Ammon's horn (tissue), 1 donor: ENCODE results near the gene MBD3L3.
"Not testable (repeated sequence)": the region's sequence is repeated elsewhere in the genome, so short reads cannot be mapped to it uniquely, and the experiment has no call there.

Experiments
- DNase-seq: peaks from one replicate; pipeline ENCODE4 v3.0.0-alpha.2; 2016; ENCODE audit warnings: low spot score

The MBD3L3 gene

DNA sequence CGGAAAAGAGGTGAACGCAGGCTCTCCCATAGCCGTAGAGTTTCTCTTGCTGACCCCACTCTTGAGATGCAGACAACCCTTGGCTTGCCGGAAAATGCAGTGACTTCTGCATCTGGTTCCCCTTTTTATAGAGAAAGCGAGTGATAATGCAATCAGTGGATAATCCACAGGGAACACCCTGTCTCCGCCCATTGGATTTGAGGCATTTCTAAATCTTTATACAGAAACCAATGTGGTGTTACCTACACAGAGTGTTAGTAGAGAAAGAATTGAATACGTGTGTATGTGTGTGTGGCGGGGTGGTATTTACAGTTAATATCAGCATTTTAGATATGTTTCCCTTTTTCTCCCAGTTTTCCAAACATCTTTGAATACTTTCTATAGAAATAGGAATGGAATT lies at the start of gene MBD3L3:
TSS of gene MBD3L3 (minus strand) at position 101 of the 400 bp plus-strand sequence. CDS start at position 30, 71 bp downstream.
- not testable (repeated sequence) for DNase-seq

DNA sequence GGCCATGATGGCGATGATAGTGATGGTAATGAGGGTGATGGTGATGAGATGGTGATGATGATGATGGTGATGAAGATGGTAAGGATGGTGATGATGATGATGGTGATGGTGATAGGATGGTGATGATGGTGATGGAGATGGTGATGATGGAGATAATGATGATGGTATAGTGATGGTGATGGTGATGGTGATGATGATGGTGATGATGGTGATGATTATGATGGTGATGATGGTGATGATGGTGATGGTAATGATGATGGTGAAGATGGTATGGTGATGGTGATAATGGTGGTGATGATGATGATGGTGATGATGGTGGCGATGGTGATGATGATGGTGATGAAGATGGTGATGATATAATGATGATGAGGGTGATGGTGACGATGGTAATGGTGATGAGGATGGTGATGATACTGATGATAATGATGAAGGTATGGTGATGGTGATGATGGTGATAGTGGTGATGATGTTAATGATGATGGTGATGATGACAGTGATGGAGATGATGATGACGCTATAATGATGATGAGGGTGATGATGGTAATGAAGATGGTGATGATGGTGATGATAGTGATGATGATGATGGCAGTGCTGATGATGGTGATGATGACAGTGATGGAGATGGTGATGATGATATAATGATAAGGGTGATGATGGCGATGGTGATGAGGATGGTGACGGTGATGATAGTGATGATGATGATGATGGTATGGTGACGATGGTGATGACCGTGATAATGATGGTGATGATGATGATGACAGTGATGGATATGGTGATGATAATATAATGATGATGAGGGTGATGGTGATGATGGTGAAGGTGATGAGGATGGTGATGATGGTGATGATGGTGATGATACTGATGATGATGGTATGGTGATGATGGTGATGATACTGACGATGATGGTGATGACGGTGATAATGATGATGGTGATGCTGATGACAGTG lies 48.5 kb upstream of the MBD3L3 start:
- no peak for DNase-seq

DNA sequence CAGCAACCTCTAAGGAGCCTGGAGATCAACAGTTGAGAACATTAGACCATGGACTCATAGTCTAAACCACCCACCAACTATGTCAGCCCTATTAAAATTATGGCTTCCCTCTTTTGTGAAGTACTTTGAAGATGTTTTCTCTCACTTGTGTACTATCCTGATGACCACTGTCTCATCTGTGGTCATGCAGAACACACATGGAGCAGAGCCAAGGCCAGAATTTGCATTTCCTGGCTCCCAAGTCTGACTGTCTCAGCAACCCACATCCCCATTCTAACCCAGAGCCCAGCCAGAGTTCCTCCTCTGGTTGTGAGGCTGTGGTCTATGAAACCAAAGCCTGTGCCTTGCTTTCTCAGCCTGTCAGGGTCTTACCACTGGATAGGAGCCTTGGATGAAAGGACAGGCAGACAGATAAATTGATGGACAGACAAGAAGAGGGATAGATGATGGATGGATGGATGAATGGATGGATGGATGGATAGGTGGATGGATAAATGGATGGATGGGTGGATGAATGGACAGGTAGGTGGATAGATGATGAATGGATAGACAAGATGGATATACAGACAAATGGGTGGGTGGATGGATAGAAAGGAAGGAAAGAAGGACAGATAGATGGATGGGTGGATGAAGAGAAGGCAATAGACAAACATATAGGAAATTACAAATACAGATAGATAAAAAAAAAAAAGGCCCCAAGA lies 46.4 kb upstream of the MBD3L3 start:
- peak; percentile 63 for DNase-seq

DNA sequence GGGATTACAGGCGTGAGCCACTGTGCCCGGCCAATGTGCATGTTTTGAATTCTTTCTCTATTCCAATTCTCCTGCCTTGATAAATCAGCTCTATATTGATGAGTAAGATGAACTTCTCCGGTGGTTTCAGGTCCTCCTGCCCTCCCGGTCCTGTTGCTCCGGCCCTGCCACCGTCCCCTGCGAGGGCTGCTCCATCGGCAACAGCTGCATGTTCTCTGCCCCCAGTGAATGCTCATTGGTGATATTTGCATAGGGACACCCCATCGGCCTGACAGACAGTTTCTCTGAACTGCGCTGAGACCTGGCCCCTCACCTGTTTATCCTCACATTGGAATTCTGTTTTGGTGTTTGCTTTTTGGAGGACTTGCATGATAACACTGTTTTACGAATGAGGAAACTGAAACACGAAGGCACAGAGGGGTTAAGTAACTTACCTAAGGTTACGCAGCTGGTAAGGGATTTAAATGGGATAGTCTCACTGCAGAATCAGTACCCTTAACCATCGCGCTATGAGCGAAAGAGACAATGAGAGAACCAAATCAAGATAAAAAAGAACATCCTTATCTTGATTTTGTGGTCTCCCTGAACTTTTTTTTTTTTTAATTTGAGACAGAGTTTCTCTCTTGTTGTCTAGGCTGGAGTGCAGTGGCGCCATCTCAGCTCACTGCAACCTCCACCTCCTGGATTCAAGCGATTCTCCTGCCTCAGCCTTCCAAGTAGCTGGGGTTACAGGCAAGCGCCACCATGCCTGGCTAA lies 43.2 kb upstream of the MBD3L3 start:
- DNase-seq: no peak

DNA sequence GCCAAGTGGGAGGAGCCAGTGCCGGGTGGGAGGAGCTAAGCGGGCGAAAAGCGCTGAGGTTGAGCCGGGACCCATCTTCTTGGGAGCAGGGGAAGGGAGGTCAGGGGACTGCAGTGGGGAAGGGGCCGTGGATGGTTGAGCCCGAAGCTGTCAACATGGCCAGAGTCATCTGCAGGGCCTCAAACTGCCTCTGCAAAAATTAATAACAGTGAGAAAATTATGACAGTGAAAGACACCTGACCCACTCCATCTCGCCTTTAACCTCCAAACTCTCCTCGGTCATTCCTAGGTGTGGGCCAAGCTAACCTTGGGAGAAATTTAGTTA lies 41.1 kb upstream of the MBD3L3 start:
- no peak for DNase-seq

DNA sequence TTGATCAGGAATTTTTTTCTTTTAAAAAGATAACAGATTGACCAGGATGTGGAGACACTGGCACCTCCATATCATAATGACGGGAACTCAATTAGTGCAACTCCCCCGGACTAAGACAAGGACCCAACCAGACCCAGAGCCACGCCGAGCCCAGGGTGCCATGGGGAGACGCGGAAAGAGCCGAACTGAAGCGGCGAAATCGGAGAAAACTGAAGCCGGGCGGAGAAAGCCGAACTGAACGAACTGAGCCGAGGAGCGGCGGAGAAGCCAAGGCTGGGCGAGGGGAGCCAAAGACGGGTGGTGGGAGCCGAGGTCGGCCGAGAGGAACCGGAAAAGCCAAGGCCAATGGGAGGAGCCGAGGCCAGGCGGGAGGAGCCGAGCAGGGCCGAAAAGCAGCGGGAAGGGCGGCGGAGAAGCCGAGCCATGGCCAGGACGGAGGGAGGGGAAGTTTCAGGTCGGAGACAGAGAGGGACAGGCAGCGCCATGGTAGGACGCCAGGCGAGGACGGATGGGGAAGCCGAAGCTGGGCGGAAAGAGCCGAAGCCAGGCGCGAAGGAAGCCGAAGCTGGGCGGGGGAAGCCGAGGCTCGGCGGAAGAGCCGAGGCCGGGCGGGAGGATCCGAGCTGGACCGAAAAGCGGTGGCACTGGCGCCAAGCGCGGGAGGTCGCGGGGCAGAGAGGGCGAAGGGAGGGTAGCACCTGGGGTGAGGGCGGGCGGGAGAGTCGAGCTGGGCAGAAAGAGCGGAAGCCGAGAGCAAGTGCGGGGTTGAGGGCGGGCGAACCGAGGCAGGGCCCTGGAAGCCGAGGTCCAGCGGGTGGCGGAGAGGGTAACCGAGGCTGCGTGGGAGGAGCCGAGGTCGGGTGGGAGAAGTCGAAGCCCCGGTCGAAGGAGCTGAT lies 40.5 kb upstream of the MBD3L3 start:
- peak; percentile 93 for DNase-seq

DNA sequence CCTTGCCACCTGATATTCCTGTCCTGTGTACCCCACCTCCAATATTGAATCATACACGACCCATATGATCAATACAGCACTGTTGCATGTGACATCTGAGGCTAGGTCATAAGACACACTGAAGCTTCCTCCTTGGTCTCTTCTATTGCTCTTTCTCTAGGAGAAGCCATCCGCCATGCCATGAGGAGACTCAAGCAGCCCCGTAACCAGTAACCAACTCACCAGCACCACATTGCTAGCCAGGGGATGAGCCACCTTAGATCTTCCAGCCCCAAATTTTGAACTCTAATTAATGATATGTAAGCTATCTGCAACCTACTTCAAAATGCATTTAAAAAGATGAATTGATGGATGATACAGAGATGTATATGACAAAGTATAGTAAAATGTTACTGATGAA lies 39.6 kb upstream of the MBD3L3 start:
- no peak for DNase-seq

DNA sequence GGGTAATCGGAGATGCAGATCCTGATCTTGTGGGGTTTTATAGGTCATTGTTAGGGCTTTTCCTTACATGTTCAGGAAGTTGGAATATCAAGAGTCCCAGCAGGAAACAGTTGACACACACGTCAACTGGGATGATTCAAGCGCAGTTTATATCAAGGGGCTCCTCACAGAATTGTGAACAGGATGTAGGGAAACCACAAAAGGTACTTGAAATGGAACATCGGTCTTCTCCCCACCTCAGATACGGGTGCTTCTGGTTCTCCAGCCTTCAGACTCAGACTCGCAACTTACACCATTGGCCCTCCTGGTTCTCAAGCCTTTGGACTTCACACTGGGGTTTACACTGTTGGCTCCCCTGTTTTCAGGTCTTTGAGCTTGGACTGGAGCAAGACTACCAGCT lies 30.5 kb upstream of the MBD3L3 start:
- DNase-seq: no peak

DNA sequence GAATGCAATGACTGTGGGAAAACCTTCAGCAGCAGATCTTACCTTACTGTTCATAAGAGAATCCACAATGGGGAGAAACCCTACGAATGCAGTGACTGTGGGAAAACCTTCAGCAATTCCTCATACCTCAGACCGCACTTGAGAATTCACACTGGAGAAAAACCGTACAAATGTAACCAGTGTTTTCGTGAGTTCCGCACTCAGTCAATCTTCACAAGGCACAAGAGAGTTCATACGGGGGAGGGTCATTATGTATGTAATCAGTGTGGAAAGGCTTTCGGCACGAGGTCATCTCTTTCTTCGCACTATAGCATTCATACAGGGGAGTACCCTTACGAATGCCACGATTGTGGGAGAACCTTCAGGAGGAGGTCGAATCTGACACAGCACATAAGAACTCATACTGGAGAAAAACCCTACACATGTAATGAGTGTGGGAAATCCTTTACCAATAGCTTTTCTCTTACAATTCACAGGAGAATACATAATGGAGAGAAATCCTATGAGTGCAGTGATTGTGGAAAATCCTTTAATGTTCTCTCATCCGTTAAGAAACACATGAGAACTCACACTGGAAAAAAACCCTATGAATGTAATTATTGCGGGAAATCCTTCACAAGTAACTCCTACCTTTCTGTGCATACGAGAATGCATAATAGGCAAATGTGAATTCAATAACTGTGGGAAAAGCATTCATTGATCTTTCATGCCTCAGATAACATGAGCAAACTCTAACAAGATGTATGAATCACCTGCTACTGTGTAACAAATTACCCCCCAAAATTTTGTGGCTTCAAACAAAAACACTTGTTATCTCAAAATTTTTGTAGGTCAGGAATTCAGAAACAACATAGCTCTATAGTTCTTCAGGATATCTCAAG lies 24.8 kb upstream of the MBD3L3 start:
- no peak for DNase-seq

DNA sequence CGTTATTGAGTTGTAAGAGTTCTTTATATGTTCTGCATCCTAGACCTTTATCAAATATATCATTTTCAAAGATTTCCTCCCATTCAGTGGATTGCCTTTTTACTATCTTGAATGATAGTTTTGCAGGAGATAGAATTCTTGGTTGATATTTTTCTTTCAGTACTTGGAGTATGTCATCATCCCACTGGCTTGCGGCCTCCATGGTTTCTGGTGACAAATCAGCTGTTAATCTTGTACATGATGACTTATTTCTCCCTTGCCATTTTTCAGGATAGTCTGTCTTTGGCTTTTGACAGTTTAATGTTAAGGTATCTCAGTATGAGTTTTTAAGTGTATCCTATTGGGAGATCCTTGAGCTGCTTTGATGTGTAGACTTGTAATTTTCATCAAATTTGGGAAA lies 19.5 kb upstream of the MBD3L3 start:
- DNase-seq: no peak

DNA sequence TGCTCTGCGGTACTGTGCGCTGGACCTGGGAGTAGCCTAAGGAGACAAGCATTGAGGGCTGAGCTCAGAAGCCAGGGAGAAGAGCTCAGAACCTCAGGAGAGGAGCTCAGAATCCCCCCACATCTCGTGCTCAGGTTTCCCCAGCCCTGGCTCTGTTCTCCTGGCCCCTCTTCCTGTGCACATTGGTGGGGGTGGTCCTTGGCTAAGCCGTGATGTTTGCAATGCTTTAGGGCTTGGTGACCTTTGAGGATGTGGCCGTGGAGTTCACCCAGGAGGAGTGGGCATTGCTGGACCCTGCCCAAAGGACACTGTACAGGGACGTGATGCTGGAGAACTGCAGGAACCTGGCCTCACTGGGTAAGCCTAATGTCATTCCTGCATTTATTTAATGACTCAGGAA lies 17.7 kb upstream of the MBD3L3 start:
- DNase-seq: no peak

DNA sequence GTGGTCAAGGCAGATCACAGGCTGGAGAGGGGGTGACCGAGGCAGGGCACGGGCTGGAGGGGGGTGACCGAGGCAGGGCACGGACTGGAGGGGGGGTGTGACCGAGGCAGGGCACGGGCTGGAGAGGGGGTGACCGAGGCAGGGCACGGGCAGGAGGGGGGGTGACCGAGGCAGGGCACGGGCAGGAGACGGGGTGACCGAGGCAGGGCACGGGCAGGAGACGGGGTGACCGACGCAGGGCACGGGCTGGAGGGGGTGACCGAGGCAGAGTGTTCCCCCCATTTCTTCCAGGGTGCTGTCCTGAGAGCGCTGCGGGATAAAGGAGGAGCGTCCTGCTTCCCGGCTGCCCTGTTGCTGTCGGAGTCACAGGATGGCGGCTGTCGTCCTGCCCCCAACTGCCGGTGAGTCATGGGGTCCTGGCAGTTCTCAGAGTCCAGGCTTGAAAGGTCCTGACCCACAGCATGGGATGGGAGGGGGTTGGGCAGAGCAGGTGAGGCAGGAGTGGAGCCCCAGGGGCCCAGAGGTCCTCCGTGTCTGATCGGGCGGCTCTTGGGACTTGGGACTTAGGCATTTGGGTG lies 16.3 kb upstream of the MBD3L3 start:
- DNase-seq: no peak

DNA sequence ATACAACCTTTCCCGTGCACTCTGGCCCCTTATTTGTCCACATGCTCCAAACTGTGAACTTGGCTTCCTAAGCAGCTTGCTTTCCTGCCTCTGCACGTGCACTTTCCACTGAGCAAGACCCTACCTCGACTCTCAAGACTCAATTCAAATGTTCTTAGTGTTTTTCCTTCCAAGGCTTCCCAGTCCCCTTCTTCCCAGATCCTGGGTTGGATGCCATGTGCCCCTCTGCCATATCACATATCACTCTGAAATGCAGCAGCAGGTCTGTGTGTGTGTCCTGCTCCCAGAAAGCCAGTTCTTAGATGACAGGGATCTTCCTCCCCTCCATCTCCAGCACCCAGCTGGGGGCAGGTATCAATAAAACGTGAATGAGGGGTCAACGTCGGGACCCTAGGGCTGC lies 14.1 kb upstream of the MBD3L3 start:
- no peak for DNase-seq

DNA sequence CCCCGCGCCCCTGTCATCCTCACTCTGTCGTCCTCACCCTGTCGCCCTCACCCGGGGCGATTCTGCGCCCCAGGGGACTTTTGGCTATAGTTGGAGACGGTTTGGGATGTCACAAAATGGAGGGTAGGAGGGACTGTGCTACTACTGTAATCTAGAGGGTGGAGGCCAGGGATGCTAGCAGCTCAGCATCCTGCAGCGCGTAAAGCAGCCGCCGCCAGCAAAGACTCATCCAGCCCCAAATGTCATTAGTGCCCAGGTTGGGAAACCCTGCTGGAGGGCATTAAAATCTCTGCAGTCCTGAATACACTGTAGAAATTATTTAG lies 11.4 kb upstream of the MBD3L3 start:
- peak; percentile 8 for DNase-seq

DNA sequence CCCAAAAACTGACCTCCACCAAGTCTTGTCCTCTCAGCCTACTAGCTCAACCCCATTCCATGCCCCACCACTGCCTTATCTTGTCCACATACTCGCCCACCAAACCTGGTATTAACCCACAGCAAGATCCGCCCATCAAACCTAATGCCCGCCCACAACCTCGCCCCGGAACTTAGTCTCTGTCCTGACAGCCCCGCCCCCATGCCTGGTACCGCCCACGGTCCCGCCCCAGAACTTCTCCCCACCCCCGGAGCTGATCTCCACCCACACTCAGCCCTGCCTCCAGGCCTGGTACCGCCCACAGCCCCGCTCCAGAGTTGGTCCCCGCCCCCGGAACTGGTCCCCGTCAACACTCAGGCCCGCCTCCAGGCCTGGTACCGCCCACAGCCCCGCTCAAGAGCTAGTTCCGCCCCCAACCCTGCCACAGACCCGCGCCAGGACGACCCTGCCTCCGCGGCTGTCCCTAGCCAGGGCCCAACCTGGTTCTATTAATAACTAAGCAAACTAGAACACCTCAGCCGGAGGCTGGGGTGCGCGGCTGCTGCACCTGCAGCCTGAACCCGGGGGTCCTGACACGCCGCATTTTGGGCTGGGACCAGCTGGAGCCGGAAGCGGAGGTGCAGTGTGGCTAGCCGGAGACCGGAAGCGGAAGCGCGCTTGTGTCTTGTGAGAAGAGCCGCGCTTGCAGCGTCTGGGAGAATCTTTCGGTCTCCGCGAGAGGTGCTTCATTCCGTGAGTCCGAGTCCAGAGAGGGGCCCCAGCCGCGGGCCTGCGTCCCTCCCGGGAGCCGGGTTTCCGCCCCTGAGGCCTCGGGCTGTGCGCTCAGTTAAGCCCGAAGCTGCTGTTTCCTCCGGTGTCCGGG lies 10.8 kb upstream of the MBD3L3 start, which contains the start of gene ZNF557:
TSS of gene ZNF557 (plus strand) at position 662 of the 862 bp plus-strand sequence. CDS start 5,372 bp downstream, outside the sequence.
- DNase-seq: peak; percentile 99

DNA sequence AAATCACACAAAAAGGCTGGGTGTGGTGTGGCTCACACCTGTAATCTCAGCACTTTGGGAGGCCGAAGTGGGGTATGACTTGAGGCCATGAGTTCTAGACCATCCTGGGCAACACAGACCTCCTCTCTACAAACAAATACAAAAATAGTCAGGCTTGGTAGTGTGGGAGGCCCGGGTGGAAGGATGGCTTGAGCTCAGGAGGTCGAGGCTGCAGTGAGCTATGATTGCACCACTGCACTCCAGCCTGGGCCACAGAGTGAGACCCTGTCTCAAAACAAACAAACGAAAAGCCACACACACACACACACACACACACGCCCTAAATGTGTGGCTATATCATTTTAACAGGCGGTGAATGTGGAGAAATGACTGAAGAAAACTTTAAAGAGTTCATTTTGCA lies 10.1 kb upstream of the MBD3L3 start:
- no peak for DNase-seq

DNA sequence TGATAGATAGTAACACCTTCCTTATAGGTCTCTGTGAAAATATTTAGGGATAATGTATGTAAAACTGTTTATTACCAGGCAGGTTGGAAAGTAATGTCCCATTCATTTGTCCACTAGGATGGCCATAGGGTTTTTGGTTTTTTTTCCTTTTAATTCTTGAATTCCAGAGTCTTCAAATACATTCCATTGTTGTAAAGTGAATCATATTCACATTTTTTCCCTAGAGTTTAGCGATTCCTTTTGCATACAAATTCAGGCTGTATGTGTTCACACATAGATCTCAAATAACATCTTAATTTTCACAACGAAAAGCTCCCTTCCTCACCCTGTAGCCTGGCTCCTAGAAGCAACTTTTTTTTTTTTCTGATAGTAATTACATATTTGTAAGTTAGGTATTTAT lies 9.2 kb upstream of the MBD3L3 start:
- DNase-seq: no peak

DNA sequence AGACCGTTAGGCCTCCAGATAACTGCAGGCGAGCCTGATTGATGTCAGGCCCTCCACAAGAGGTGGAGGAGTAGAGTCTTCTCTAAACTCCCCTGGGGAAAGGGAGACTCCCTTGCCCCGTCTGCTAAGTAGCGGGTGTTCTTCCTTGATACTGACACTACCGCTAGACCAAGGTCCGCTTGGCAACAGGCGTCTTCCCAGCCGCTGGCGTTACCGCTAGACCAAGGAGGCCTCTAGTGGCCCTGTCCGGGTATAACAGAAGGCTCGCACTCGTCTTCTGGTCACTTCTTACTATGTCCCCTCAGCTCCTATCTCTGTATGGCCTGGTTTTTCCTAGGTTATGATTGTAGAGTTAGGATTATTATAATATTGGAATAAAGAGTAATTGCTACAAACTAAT lies 8.6 kb upstream of the MBD3L3 start:
- not testable (repeated sequence) for DNase-seq

DNA sequence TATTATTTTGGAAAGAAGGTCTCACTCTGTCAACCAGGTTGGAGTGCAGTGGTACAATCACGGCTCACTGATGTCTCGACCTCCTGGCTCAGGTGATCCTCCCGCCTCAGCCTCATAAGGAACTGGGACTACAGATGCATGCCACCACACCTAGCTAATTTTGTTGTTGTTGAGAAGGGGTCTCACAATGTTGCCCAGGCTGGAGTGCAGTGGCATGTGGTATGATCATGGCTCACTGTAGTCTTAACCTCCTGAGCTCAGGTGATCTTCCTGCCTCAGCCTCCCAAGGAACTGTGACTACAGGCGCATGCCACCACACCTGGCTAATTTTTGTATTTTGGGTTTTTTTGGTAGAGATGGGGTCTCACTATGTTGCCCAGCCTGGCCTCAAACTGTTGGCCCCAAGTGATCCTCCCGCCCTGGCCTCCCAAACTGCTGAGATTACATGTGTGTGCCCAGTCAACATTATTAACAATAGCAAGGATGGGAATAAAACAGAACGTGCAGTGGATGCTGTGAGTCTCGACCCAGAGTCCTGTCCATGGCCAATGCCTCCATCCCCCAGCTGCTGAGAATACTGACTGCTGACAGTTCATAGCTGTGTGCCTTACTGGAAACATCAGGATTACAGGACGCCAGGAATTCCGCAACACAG lies 5.4 kb upstream of the MBD3L3 start:
- no peak for DNase-seq
